GM12864 (cell line): ENCODE results near the gene TMEM131.

Experiments used
- DNase-seq: peaks from one replicate; pipeline ENCODE4 v3.0.0-alpha.2; 2011; ENCODE audit warnings: low read depth
- H3K4me3 ChIP-seq: 2 replicates; pipeline ENCODE4 v1.5.1; 2011; ENCODE audit warnings: mild to moderate bottlenecking, low read depth, low read length, control low read depth
- CTCF ChIP-seq: IDR thresholded peaks from 2 replicates; pipeline ENCODE4 v1.5.1; 2011; ENCODE audit warnings: low read depth, mild to moderate bottlenecking, moderate library complexity, low read length, control low read depth, inconsistent platforms; ENCODE audit errors: missing control alignments

The TMEM131 gene

GRCh38 chr2:97936881-97937280 is 58.9 kb downstream of the TMEM131 start:
- no peak for DNase-seq
- TF ChIP-seq CTCF, result no peak
- H3K4me3 ChIP-seq, result no peak overlapping the region

- DNase-seq, result no peak
- no peak overlapping the region for H3K4me3 ChIP-seq
Measured at GRCh38 chr2:97936199-97936598, 59.5 kb downstream of the TMEM131 start.

GRCh38 chr2:97935719-97936161 is 60.0 kb downstream of the TMEM131 start:
- DNase-seq, result no peak
- H3K4me3 ChIP-seq, result no peak overlapping the region
- TF ChIP-seq CTCF, result no peak

More at GRCh38 chr2:97936199-97936598, 59.5 kb downstream of the TMEM131 start:
- no peak for TF ChIP-seq CTCF

GRCh38 chr2:97932975-97933662 is 62.6 kb downstream of the TMEM131 start:
- no peak for TF ChIP-seq CTCF
- no peak overlapping the region for H3K4me3 ChIP-seq
- no peak for DNase-seq

- TF ChIP-seq CTCF, result no peak
- DNase-seq, result no peak
- H3K4me3 ChIP-seq, result no peak overlapping the region
Measured at GRCh38 chr2:97931858-97932225, 63.9 kb downstream of the TMEM131 start.

- H3K4me3 ChIP-seq, result no peak overlapping the region; the same call in 1 of the 2 replicates
- TF ChIP-seq CTCF, result no peak
- no peak for DNase-seq
Measured at GRCh38 chr2:97931118-97931857, 64.5 kb downstream of the TMEM131 start.
